B cell (primary cell): ENCODE data around the gene NEU2. TPM values are rescaled to one million over a fixed set of nuclear protein-coding genes. Genes with fewer than 3 reads are reported as not detected.

Source experiments
- ATAC-seq: fragments of 200-7000 bp; cut with Tn5 transposase; one replicate; pipeline ENCODE4 v1.10.0; 2021; ENCODE audit warnings: low read depth, mild to moderate bottlenecking, moderate number of reproducible peaks, moderate library complexity
- CTCF ChIA-PET: fragments of 350-600 bp; sonication (Branson Sonifier 250); formaldehyde crosslinking; loops from one replicate; lab custom pipeline; 2021; ENCODE audit warnings: antibody characterized with exemption, inconsistent platforms; lab: Charles Lee
- POLR2A ChIA-PET: fragments of 350-600 bp; sonication (Branson Sonifier 250); formaldehyde crosslinking; loops from one replicate; lab custom pipeline; 2021; ENCODE audit warnings: antibody characterized with exemption; lab: Charles Lee
- DNase-seq: peaks from one replicate; pipeline ENCODE4 v3.0.0; 2013
- H2AFZ ChIP-seq: 2 replicates; pipeline ENCODE4 v1.6.1; 2012; ENCODE audit warnings: mild to moderate bottlenecking, low read depth, low read length; ENCODE audit not compliant: insufficient read depth, poor library complexity, severe bottlenecking
- H3K27ac ChIP-seq, 2 donors: 1 replicate in 1 of 2; 2 replicates in 1 of 2; pipeline ENCODE4 v1.5.1; 2012 to 2013; ENCODE audit warnings: low read length in 2 of 2, mild to moderate bottlenecking in 2 of 2, moderate library complexity in 1 of 2
- H3K27me3 ChIP-seq, 4 experiments: fragments of 200-600 bp in 1 of 4; sonication (generic) in 1 of 4; replicated peaks in 1 of 4; 1 replicate in 2 of 4; 2 replicates in 2 of 4; pipeline versions ENCODE4 v1.6.1 to v1.7.0; 2013 to 2016; ENCODE audit warnings: low read length in 3 of 4, mild to moderate bottlenecking in 2 of 4, mixed read lengths in 1 of 4, moderate library complexity in 1 of 4; ENCODE audit not compliant: insufficient read depth in 4 of 4, control insufficient read depth in 3 of 4; ENCODE audit errors: control extremely low read depth in 1 of 4
- H3K36me3 ChIP-seq, 2 experiments: replicated peaks in 1 of 2; 1 replicate in 1 of 2; 2 replicates in 1 of 2; pipeline versions ENCODE4 v1.6.1 to v1.7.1; 2013; ENCODE audit warnings: low read length in 1 of 2; ENCODE audit not compliant: insufficient read depth in 2 of 2, control insufficient read depth in 1 of 2; ENCODE audit errors: control extremely low read depth in 1 of 2, extremely low read depth in 1 of 2
- H3K4me1 ChIP-seq, 2 donors: fragments of 200-600 bp in 1 of 2; sonication (generic) in 1 of 2; 1 replicate in 1 of 2; 2 replicates in 1 of 2; pipeline versions ENCODE4 v1.5.1 to v1.6.1; 2013 to 2017; ENCODE audit warnings: low read length in 2 of 2; ENCODE audit not compliant: control insufficient read depth in 2 of 2, insufficient read depth in 2 of 2
- H3K4me2 ChIP-seq: replicated peaks from 2 replicates; pipeline ENCODE3; 2012; ENCODE audit warnings: mild to moderate bottlenecking, low read depth, low read length; ENCODE audit not compliant: poor library complexity, severe bottlenecking
- H3K4me3 ChIP-seq, 5 experiments: fragments of 200-600 bp in 1 of 5; sonication (generic) in 1 of 5; 1 replicate in 3 of 5; 2 replicates in 2 of 5; pipeline versions ENCODE4 v1.5.1 to v1.7.0; 2011 to 2016; ENCODE audit warnings: low read length in 4 of 5, mild to moderate bottlenecking in 4 of 5, low read depth in 2 of 5, control low read depth in 1 of 5, moderate library complexity in 1 of 5; ENCODE audit not compliant: insufficient read depth in 1 of 5; ENCODE audit errors: control extremely low read depth in 1 of 5, extremely low read depth in 1 of 5
- H3K79me2 ChIP-seq: fragments of 200-600 bp; sonication (generic); one replicate; pipeline ENCODE4 v1.6.0; 2016; ENCODE audit warnings: low read length; ENCODE audit not compliant: control insufficient read depth, insufficient read depth
- H3K9ac ChIP-seq: fragments of 200-600 bp; sonication (generic); 2 replicates; pipeline ENCODE4 v1.6.1; 2017; ENCODE audit warnings: mild to moderate bottlenecking, low read length, moderate library complexity
- H3K9me3 ChIP-seq, 3 donors: one replicate each; pipeline versions ENCODE4 v1.6.1 to v1.7.1; 2013; ENCODE audit warnings: low read length in 2 of 3; ENCODE audit not compliant: control insufficient read depth in 2 of 3, insufficient read depth in 1 of 3; ENCODE audit errors: control extremely low read depth in 1 of 3
- H4K20me1 ChIP-seq: 2 replicates; pipeline ENCODE4 v1.6.0; 2012; ENCODE audit warnings: mild to moderate bottlenecking, low read length; ENCODE audit not compliant: insufficient read depth, control insufficient read depth, poor library complexity, severe bottlenecking
- H3K27ac Mint-ChIP-seq: one replicate; pipeline ENCODE4 v1.8.0; 2021; ENCODE audit warnings: mixed read lengths
- H3K27me3 Mint-ChIP-seq: one replicate; pipeline ENCODE4 v1.8.0; 2021; ENCODE audit warnings: mixed read lengths
- H3K4me1 Mint-ChIP-seq: one replicate; pipeline ENCODE4 v1.8.0; 2021; ENCODE audit warnings: mixed read lengths
- H3K4me3 Mint-ChIP-seq: one replicate; pipeline ENCODE4 v1.8.0; 2021; ENCODE audit warnings: mixed read lengths
- H3K9me3 Mint-ChIP-seq: one replicate; pipeline ENCODE4 v1.8.0; 2022; ENCODE audit warnings: mixed read lengths; ENCODE audit not compliant: insufficient read depth
- CTCF ChIP-seq: fragments of 200-600 bp; IDR thresholded peaks from one replicate; pipeline ENCODE4 v1.8.0; 2022; ENCODE audit warnings: antibody characterized with exemption, mild to moderate bottlenecking
- EZH2 ChIP-seq: IDR thresholded peaks from 2 replicates; pipeline ENCODE4 v1.6.1; 2012; ENCODE audit warnings: borderline replicate concordance, low read depth, mild to moderate bottlenecking, moderate library complexity, low read length; ENCODE audit not compliant: insufficient read depth, poor library complexity, severe bottlenecking
- WGBS: methylation state at CpG from one replicate; pipeline ENCODE4 v1.1.5; 2013; ENCODE audit warnings: missing lambda C conversion rate; ENCODE audit not compliant: insufficient coverage; 5-methylcytosine and 5-hydroxymethylcytosine counted together
- intact Hi-C: fragments of 100-400 bp; cut with micrococcal nuclease; formaldehyde crosslinking; loops from one replicate; pipeline ENCODE4 v1.10.0; 2022
- polyA plus RNA-seq: library from polyadenylated mRNA; depleted of rRNA; stranded (reverse); fragments of >200 nt; gene quantifications from 2 replicates; pipeline ENCODE4 v1.2.3, GENCODE V29; 2012
- total RNA-seq, 2 donors: library from RNA; stranded (reverse); fragments of 120-200 nt in 1 of 2; gene quantifications; 1 replicate in 1 of 2; 2 replicates in 1 of 2; pipeline versions ENCODE4 v1.2.3 to v1.2.4, GENCODE V29; 2013 to 2022

NEU2 gene
- total and polyA plus RNA-seq, 2 donors (not counting 1 experiment from before 2014, with no cell fraction given), result not detected

- no peaks in the 10 kb centered on the region for H3K79me2 ChIP-seq
- no peak for ATAC-seq
- intact Hi-C loops, result loop anchor here (10.0 kb wide), 1 partner anchor 418 kb away; no protein-coding TSS in a partner anchor
- H3K9ac ChIP-seq, result no peak overlapping the region
- H3K36me3 ChIP-seq, result no peaks in the 10 kb centered on the region
- TF ChIP-seq EZH2, result no peak
- no peak for TF ChIP-seq CTCF
- H3K27me3 ChIP-seq, result no peaks in the 10 kb centered on the region
- no peak overlapping the region for H3K4me3 ChIP-seq
- H3K27ac ChIP-seq, result no peak overlapping the region
- no peak overlapping the region for H3K27ac Mint-ChIP-seq
- peaks cover 3% of the 10 kb centered on the region for H3K9me3 Mint-ChIP-seq
- H2AFZ ChIP-seq, result no peak overlapping the region
- H3K27me3 Mint-ChIP-seq, result no peaks in the 10 kb centered on the region
- H3K4me1 ChIP-seq, result no peaks in the 10 kb centered on the region
- H3K4me1 Mint-ChIP-seq, result no peaks in the 10 kb centered on the region
- DNase-seq, result no peak
- no peaks in the 10 kb centered on the region for H4K20me1 ChIP-seq
- H3K4me2 ChIP-seq, result no peak overlapping the region
- ChIA-PET CTCF (no interaction called here), POLR2A (no interaction called here)
- no peaks in the 10 kb centered on the region for H3K9me3 ChIP-seq
- no peak overlapping the region for H3K4me3 Mint-ChIP-seq
- WGBS, result 88% methylated on average over 8 of the region's 8 CpGs
Observed at GRCh38 chr2:233022561-233022960, 9.9 kb upstream of the NEU2 start.

DNA sequence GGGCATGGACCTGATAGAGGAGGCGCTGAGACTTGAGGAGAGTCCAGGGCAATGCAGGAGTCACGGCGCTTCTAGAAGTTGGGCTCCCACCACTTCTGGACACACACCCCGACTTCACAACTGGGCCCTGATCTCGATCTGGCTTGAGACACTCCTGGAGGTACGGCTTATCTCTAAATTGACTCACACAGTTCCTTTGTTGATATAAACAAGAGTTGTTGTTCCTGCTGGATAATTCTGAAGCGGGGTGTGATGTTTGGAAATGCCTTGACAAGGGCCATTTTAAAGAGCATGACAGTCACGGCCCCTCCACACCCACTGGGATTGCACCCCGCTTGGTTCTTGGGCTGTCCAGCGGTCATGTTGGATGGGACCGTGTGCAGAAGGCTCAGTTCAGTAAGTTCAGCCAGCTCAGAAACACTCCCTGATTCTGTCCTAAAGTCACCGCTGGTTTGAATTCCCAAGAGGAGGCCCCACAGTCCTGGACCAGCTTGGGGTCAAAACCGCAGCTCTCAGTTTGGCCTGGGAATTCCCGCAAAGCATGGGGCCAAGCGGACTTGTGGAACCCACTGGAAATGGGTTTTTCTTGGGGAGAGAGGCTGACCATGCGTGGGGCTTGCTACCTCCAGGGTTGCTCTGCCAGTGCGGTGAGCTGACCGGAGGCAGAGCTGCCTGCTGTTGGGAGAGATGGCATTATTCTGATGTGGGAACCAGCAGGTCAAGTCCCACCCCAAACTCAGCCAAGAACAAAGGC lies 9.3 kb upstream of the NEU2 start:
- ATAC-seq, result no peak
- intact Hi-C loops, result loop anchor here (10.0 kb wide), 1 partner anchor 418 kb away; no protein-coding TSS in a partner anchor
- WGBS, result 96% methylated on average over 12 of the region's 18 CpGs

More for the DNA sequence above, 9.3 kb upstream of the NEU2 start:
- ChIA-PET CTCF (no interaction called here), POLR2A (no interaction called here)
- Histone ChIP-seq H3K4me2 (no peak overlapping the region), H3K4me1 (no peaks in the 10 kb centered on the region), H4K20me1 (no peaks in the 10 kb centered on the region), H3K9ac (no peak overlapping the region), H3K27me3 (no peaks in the 10 kb centered on the region), H3K4me3 (no peak overlapping the region), H3K36me3 (no peaks in the 10 kb centered on the region), H3K27ac (no peak overlapping the region), H3K79me2 (no peaks in the 10 kb centered on the region), H3K9me3 (no peaks in the 10 kb centered on the region), H2AFZ (no peak overlapping the region)
- TF ChIP-seq EZH2 (no peak), CTCF (no peak)
- H3K27me3 Mint-ChIP-seq, result no peaks in the 10 kb centered on the region
- no peak for DNase-seq
- H3K4me3 Mint-ChIP-seq, result no peak overlapping the region
- no peak overlapping the region for H3K27ac Mint-ChIP-seq
- peaks cover 1% of the 10 kb centered on the region for H3K9me3 Mint-ChIP-seq
- no peaks in the 10 kb centered on the region for H3K4me1 Mint-ChIP-seq
